ENCODE results near the gene KIRREL1.

DNA sequence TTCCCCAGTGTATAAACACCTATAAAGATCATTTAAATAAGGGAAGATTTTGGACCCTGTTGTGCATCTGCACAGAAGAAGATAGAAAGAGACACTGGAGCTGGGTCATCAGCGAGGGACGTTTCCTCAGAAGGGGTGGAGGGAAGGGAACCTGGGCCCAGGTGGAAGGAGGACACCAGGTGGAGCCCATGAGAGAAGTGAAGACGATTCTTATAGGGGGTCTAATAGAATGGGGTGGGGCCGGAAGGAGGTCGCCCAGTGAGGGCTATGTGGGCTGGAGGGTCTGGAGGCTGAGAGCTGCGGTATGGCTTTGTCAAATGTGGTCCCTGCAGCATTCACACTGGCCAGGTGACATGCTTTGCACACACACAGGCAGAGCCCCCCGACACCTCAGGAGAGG lies 13.7 kb downstream of the KIRREL1 start:
- TF ChIP-seq, protein P1, sequence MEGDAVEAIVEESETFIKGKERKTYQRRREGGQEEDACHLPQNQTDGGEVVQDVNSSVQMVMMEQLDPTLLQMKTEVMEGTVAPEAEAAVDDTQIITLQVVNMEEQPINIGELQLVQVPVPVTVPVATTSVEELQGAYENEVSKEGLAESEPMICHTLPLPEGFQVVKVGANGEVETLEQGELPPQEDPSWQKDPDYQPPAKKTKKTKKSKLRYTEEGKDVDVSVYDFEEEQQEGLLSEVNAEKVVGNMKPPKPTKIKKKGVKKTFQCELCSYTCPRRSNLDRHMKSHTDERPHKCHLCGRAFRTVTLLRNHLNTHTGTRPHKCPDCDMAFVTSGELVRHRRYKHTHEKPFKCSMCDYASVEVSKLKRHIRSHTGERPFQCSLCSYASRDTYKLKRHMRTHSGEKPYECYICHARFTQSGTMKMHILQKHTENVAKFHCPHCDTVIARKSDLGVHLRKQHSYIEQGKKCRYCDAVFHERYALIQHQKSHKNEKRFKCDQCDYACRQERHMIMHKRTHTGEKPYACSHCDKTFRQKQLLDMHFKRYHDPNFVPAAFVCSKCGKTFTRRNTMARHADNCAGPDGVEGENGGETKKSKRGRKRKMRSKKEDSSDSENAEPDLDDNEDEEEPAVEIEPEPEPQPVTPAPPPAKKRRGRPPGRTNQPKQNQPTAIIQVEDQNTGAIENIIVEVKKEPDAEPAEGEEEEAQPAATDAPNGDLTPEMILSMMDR (IDR thresholded peaks at IDR 0.05): no peak
- TF ChIP-seq EZH2 (IDR thresholded peaks at IDR 0.05): no peak

Measured in neural progenitor cell (in vitro differentiated cells).